ENCODE measurements around the gene TMEM256. TPM values are rescaled to one million over a fixed set of nuclear protein-coding genes. Genes with fewer than 3 reads are reported as not detected.
A peak's percentile ranks its signal among the peaks of the same experiment; 100 is the strongest.

Gene TMEM256
- total RNA-seq, 1 experiment from 2014 or later, result 151 TPM

GRCh38 chr17:7444682-7445618, 41.1 kb upstream of the TMEM256 start, which contains the start of gene CHRNB1:
Gene CHRNB1 (plus strand): TSS chr17:7445061. CDS start chr17:7445128, 67 bp downstream.
- Histone ChIP-seq H4K5ac (ENCODE audit: insufficient read length, low read depth, low read length) (no peak within 1 kb of the TSS), H2BK12ac (ENCODE audit: insufficient read length, low read depth, low read length) (no peak within 1 kb of the TSS), H3K4ac (ENCODE audit: low read depth, low read length) (no peak within 1 kb of the TSS), H3T11ph (ENCODE audit: low read length) (no peak within 1 kb of the TSS), H3K79me2 (ENCODE audit: insufficient read depth, low read length) (no peaks in the 10 kb centered on the region), H3K79me1 (ENCODE audit: insufficient read depth, low read depth, low read length, poor library complexity, severe bottlenecking) (no peaks in the 10 kb centered on the region), H3K27me3 (ENCODE audit: insufficient read depth, low read length) (peaks cover 1% of the 10 kb centered on the region; the same call in 1 of the 2 replicates), H3K9ac (ENCODE audit: extremely low read depth, insufficient read length, low read length) (no peak within 1 kb of the TSS), H2AK5ac (ENCODE audit: insufficient read length, low read length) (no peak within 1 kb of the TSS), H3K18ac (ENCODE audit: insufficient read length, low read depth, low read length) (peak within 1 kb of the TSS; percentile 59), H3K23me2 (ENCODE audit: insufficient read length, low read depth, low read length, poor library complexity, severe bottlenecking) (peaks cover 12% of the 10 kb centered on the region), H3K56ac (ENCODE audit: insufficient read length, low read depth, low read length) (no peak within 1 kb of the TSS), H2AFZ (ENCODE audit: low read length) (no peak within 1 kb of the TSS), H3K27ac (ENCODE audit: insufficient read length, low read depth, low read length) (no peak within 1 kb of the TSS), H2BK15ac (ENCODE audit: low read depth, low read length) (no peak within 1 kb of the TSS), H3K4me1 (ENCODE audit: insufficient read depth, low read length) (no peaks in the 10 kb centered on the region; the same call in 1 of the 2 replicates), H3K14ac (ENCODE audit: insufficient read depth, low read length) (no peak within 1 kb of the TSS), H4K91ac (ENCODE audit: insufficient read length, low read depth, low read length) (no peak within 1 kb of the TSS), H3K4me2 (ENCODE audit: insufficient read depth, insufficient read length, low read length) (peak within 1 kb of the TSS; percentile 22), H2BK20ac (ENCODE audit: low read depth, low read length, poor library complexity, severe bottlenecking) (no peak within 1 kb of the TSS), H3K23ac (ENCODE audit: insufficient read length, low read depth, low read length) (no peak within 1 kb of the TSS), H4K8ac (replicated peaks; ENCODE audit: insufficient read length, low read depth, low read length) (no peak within 1 kb of the TSS), H2BK5ac (ENCODE audit: insufficient read length, low read length) (no peak within 1 kb of the TSS), H3K9me3 (ENCODE audit: control insufficient read depth, low read depth, low read length) (no peaks in the 10 kb centered on the region), H4K20me1 (ENCODE audit: control insufficient read depth, insufficient read depth, insufficient read length) (no peaks in the 10 kb centered on the region), H2BK120ac (ENCODE audit: low read depth, low read length, poor library complexity, severe bottlenecking) (no peak within 1 kb of the TSS)
- peaks cover 30 to 46% of the 10 kb centered on the region in 2 experiments for H3K4me1 Mint-ChIP-seq
- H3K4me3 Mint-ChIP-seq, result peak within 1 kb of the TSS; percentile 81 to 94
- peak; percentile 38; the same call in 2 of the 3 replicates for TF ChIP-seq CTCF (conservative IDR thresholded peaks at IDR 0.05)
- DNase-seq, result peak; percentile 98
- peaks cover 7 to 23% (median 9%) of the 10 kb centered on the region in 3 experiments for H3K36me3 Mint-ChIP-seq (ENCODE audit: insufficient read depth in 1 of 3, low read depth in 3 of 3)
- no CpG with 5 or more reads among the region's 51 CpGs for WGBS (ENCODE audit: extremely low coverage, insufficient read length, low lambda C conversion rate)
- H3K27me3 Mint-ChIP-seq (ENCODE audit: low read depth), result peaks cover 14% of the 10 kb centered on the region
- H3K27ac Mint-ChIP-seq, result peak within 1 kb of the TSS; percentile 97 to 99 (median 97)
- no peaks in the 10 kb centered on the region; a peak in 1 of 5 replicates for H3K9me3 Mint-ChIP-seq

Data from H9 (cell line).